Mesendoderm (in vitro differentiated cells): ENCODE data around the gene ZNF653.
A peak's percentile ranks its signal among the peaks of the same experiment; 100 is the strongest.

Experiments
- DNase-seq: peaks from one replicate; pipeline ENCODE4 v3.0.0; 2013
- H2AK5ac ChIP-seq: 2 replicates; pipeline ENCODE4 v1.6.1; 2013; ENCODE audit warnings: low read length, inconsistent platforms
- H2BK120ac ChIP-seq: 2 replicates; pipeline ENCODE4 v1.6.1; 2013; ENCODE audit warnings: low read depth, mild to moderate bottlenecking, low read length, moderate library complexity, mixed read lengths
- H2BK15ac ChIP-seq: replicated peaks from 2 replicates; pipeline ENCODE4 v1.6.1; 2013; ENCODE audit warnings: low read depth, mild to moderate bottlenecking, moderate library complexity
- H2BK5ac ChIP-seq: 2 replicates; pipeline ENCODE4 v1.6.1; 2013; ENCODE audit warnings: low read length, inconsistent platforms
- H3K18ac ChIP-seq: 2 replicates; pipeline ENCODE4 v1.6.1; 2013; ENCODE audit warnings: mild to moderate bottlenecking, low read length, mixed read lengths
- H3K23ac ChIP-seq: one replicate; pipeline ENCODE4 v1.6.1; 2013; ENCODE audit warnings: low read length
- H3K27ac ChIP-seq: 2 replicates; pipeline ENCODE4 v1.5.1; 2013; ENCODE audit warnings: low read depth, mild to moderate bottlenecking, inconsistent platforms, low read length, moderate library complexity
- H3K27me3 ChIP-seq: 2 replicates; pipeline ENCODE4 v1.6.1; 2013; ENCODE audit warnings: low read length, control low read depth, mild to moderate bottlenecking, inconsistent platforms; ENCODE audit not compliant: insufficient read depth, poor library complexity
- H3K36me3 ChIP-seq: 2 replicates; pipeline ENCODE4 v1.6.1; 2013; ENCODE audit warnings: low read length, inconsistent platforms; ENCODE audit not compliant: control insufficient read depth, insufficient read depth
- H3K4ac ChIP-seq: one replicate; pipeline ENCODE4 v1.6.1; 2013; ENCODE audit warnings: low read depth, mild to moderate bottlenecking, low read length, moderate library complexity
- H3K4me1 ChIP-seq: 2 replicates; pipeline ENCODE4 v1.6.1; 2013; ENCODE audit warnings: low read depth, low read length, inconsistent platforms; ENCODE audit not compliant: control insufficient read depth
- H3K4me2 ChIP-seq: 2 replicates; pipeline ENCODE4 v1.6.1; 2013; ENCODE audit warnings: low read length
- H3K4me3 ChIP-seq: 2 replicates; pipeline ENCODE4 v1.5.1; 2013; ENCODE audit warnings: mild to moderate bottlenecking, low read length
- H3K56ac ChIP-seq: one replicate; pipeline ENCODE4 v1.6.1; 2013; ENCODE audit warnings: low read length
- H3K79me1 ChIP-seq: 2 replicates; pipeline ENCODE4 v1.6.1; 2013; ENCODE audit warnings: low read length, inconsistent platforms
- H3K79me2 ChIP-seq: 2 replicates; pipeline ENCODE4 v1.6.1; 2013; ENCODE audit warnings: mild to moderate bottlenecking, low read length; ENCODE audit not compliant: control insufficient read depth, insufficient read depth
- H3K9ac ChIP-seq: 2 replicates; pipeline ENCODE4 v1.6.1; 2013; ENCODE audit warnings: low read length, inconsistent platforms
- H4K5ac ChIP-seq: one replicate; pipeline ENCODE4 v1.6.1; 2013; ENCODE audit warnings: low read length
- H4K8ac ChIP-seq: one replicate; pipeline ENCODE4 v1.6.1; 2013; ENCODE audit warnings: low read depth, mild to moderate bottlenecking, control low read depth, low read length, moderate library complexity
- WGBS: extraction: QIAGEN DNeasy Blood & Tissue Kit; methylation state at CpG from one replicate; pipeline ENCODE4 v1.1.7; 2013; ENCODE audit warnings: low lambda C conversion rate, missing lambda C conversion rate; ENCODE audit not compliant: insufficient coverage; ENCODE audit errors: extremely low coverage; 5-methylcytosine and 5-hydroxymethylcytosine counted together

Gene ZNF653

DNA sequence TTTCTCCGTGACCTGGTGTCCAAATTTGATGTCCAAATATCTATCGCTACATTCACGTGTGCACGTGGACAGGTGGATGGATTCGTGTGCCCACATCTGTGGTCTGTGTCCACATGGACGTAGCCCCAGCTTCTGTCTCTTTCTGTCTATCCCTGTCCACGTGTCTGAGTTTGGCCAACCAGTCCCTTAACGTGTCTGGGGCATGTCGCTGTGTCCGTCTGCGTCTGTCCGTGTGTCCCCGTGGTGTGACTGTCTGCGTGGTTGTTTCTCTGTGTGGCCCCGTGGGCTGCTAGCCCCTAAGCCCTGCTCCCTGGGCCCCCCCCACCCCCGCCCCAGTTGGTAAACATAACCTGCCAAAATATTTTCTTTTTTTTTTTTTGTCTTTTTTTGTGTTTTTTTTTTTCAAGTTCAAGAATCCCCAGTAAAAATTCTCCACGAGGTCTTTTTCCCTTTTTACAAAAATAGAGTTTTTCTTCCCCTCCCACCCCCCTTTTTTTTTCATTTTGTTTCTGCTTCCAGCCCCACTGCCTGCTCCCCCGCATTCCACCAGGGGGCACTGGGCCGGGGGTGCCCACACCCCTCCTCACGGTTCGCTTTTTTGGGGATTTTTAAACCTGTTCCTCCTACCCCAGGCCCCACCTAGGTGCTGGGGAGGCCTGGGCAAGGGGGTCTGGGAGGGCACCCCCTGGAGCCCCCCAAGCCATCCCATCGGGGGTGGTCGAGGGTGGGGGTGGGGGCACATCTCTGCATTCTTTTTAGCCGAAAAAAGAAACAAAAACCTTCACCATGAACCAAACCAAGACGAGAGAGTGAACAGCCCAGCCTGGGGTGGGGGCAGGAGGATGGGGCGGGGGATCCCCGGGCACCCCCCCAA lies 51.9 kb downstream of the ZNF653 start:
- Histone ChIP-seq H3K79me1 (no peaks in the 10 kb centered on the region), H3K18ac (no peak overlapping the region), H3K79me2 (no peaks in the 10 kb centered on the region), H2BK120ac (no peak overlapping the region), H2BK5ac (no peak overlapping the region), H3K27ac (no peak overlapping the region), H2AK5ac (no peak overlapping the region), H3K4me3 (no peak overlapping the region), H3K36me3 (no peaks in the 10 kb centered on the region), H3K4ac (no peak overlapping the region), H2BK15ac (no peak overlapping the region), H3K9ac (no peak overlapping the region), H3K27me3 (no peaks in the 10 kb centered on the region), H3K23ac (no peak overlapping the region), H3K4me1 (no peaks in the 10 kb centered on the region), H4K8ac (no peak overlapping the region), H3K56ac (peak overlapping the region; percentile 58), H4K5ac (no peak overlapping the region), H3K4me2 (no peak overlapping the region)
- WGBS: no CpG with 5 or more reads among the region's 27 CpGs
- no peak for DNase-seq

GRCh38 chr19:11452620-11453310 lies 52.9 kb downstream of the ZNF653 start:
- no peak for DNase-seq
- no peak overlapping the region for H3K56ac ChIP-seq
- no peaks in the 10 kb centered on the region for H3K79me1 ChIP-seq
- H2BK120ac ChIP-seq: no peak overlapping the region
- H3K27me3 ChIP-seq: no peaks in the 10 kb centered on the region
- no peaks in the 10 kb centered on the region for H3K36me3 ChIP-seq
- H3K18ac ChIP-seq: no peak overlapping the region
- no peak overlapping the region for H4K5ac ChIP-seq
- no peak overlapping the region for H3K4me3 ChIP-seq
- no peak overlapping the region for H3K27ac ChIP-seq
- no peak overlapping the region for H2BK5ac ChIP-seq
- H3K23ac ChIP-seq: no peak overlapping the region
- no peak overlapping the region for H4K8ac ChIP-seq
- no peaks in the 10 kb centered on the region for H3K79me2 ChIP-seq
- H3K4ac ChIP-seq: no peak overlapping the region
- no peak overlapping the region for H2BK15ac ChIP-seq
- no peak overlapping the region for H2AK5ac ChIP-seq
- no peak overlapping the region for H3K9ac ChIP-seq
- WGBS: no CpG with 5 or more reads among the region's 33 CpGs
- H3K4me2 ChIP-seq: no peak overlapping the region
- H3K4me1 ChIP-seq: no peaks in the 10 kb centered on the region

DNA sequence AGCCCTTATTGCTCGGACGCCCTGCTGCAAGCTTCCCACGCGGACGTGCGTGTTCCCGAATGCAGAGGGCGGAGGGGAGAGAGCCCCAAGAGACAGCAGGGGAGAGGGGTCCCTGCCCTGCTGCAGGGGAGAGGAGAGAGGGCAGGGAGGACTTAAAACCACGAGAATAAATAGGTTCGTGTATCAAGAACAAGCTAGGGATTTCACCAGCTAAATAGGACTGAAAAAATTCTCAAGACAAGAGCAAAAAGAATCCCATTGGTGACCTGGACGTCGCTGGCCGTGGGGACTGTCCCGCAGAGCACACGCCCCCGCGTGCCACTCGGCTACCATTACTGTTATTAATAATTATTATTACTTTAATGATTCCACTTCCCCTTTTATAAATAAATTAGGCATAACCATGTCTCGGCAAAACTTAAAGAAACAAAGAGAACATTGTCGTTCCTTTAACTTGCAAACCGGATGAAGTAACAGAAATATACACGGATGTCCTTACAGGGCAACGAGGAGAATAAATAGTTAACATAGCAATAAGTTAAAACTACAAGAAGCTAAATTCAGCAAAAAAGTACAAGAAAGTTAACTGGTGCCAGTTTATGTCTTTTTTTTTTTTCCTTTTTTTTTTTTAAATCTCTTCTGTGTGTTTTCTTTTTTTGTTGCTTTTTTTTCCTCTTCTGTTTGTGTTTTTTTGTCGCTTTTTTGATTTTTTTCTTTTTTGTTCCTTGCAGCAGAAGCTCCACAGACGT lies 53.6 kb downstream of the ZNF653 start:
- Histone ChIP-seq H2BK5ac (no peak overlapping the region), H3K23ac (no peak overlapping the region), H4K5ac (no peak overlapping the region), H3K18ac (peak overlapping the region; percentile 70), H3K9ac (no peak overlapping the region), H3K79me2 (no peaks in the 10 kb centered on the region), H2BK15ac (no peak overlapping the region), H3K56ac (peak overlapping the region; percentile 12), H3K36me3 (no peaks in the 10 kb centered on the region), H3K4me3 (no peak overlapping the region), H3K79me1 (no peaks in the 10 kb centered on the region), H3K27me3 (no peaks in the 10 kb centered on the region), H4K8ac (no peak overlapping the region), H2BK120ac (no peak overlapping the region), H3K27ac (no peak overlapping the region), H3K4me1 (no peaks in the 10 kb centered on the region), H3K4me2 (no peak overlapping the region), H2AK5ac (no peak overlapping the region), H3K4ac (no peak overlapping the region)
- WGBS: no CpG with 5 or more reads among the region's 25 CpGs
- no peak for DNase-seq

DNA sequence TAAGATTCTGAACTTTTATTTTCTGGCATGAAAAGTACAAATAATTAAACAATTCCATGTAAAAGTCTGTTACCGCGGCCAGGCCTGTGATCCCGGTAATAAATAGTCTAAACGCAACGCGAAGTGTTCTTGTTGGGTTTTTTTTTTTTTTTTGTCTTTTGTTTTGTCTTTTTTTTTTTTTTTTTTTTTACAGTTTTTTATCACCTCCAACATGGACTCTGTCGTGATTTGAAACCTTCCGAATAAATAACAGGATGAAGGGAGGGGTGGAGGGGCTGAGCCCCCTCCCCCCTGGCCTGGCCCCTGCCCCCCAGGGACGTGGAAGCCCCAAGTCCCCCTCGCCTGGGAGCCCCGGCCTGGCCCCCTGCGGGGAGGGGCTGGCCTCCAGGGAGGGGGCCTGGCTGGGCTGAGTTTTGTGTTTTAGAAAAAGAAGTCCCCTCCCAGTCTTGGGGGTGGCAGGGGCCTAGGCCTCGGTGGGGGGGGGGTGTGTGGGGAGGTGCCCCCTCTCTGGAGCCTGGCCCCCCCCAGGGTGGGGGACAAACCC lies 54.2 kb downstream of the ZNF653 start:
- no peaks in the 10 kb centered on the region for H3K79me2 ChIP-seq
- H3K27me3 ChIP-seq: no peaks in the 10 kb centered on the region
- H3K4me1 ChIP-seq: no peaks in the 10 kb centered on the region
- H3K9ac ChIP-seq: no peak overlapping the region
- H3K56ac ChIP-seq: peak overlapping the region; percentile 12
- H3K4ac ChIP-seq: no peak overlapping the region
- H2BK5ac ChIP-seq: no peak overlapping the region
- no peak overlapping the region for H4K5ac ChIP-seq
- peaks cover 1% of the 10 kb centered on the region for H3K36me3 ChIP-seq
- no peak overlapping the region for H2BK120ac ChIP-seq
- H3K79me1 ChIP-seq: no peaks in the 10 kb centered on the region
- no peak overlapping the region for H2AK5ac ChIP-seq
- H3K4me3 ChIP-seq: no peak overlapping the region
- no peak overlapping the region for H3K4me2 ChIP-seq
- no peak overlapping the region for H2BK15ac ChIP-seq
- H3K18ac ChIP-seq: peak overlapping the region; percentile 70
- H3K27ac ChIP-seq: no peak overlapping the region
- H4K8ac ChIP-seq: no peak overlapping the region
- no CpG with 5 or more reads among the region's 13 CpGs for WGBS
- H3K23ac ChIP-seq: no peak overlapping the region
- no peak for DNase-seq

GRCh38 chr19:11450570-11451326 lies 54.9 kb downstream of the ZNF653 start:
- H3K4me3 ChIP-seq: no peak overlapping the region
- H2BK15ac ChIP-seq: no peak overlapping the region
- H2BK120ac ChIP-seq: no peak overlapping the region
- no CpG with 5 or more reads among the region's 21 CpGs for WGBS
- no peaks in the 10 kb centered on the region for H3K27me3 ChIP-seq
- no peak overlapping the region for H3K27ac ChIP-seq
- H3K4me1 ChIP-seq: no peaks in the 10 kb centered on the region
- peaks cover 1% of the 10 kb centered on the region for H3K36me3 ChIP-seq
- no peak overlapping the region for H3K18ac ChIP-seq
- DNase-seq: no peak
- H3K23ac ChIP-seq: no peak overlapping the region
- H4K5ac ChIP-seq: no peak overlapping the region
- no peaks in the 10 kb centered on the region for H3K79me1 ChIP-seq
- no peak overlapping the region for H4K8ac ChIP-seq
- no peaks in the 10 kb centered on the region for H3K79me2 ChIP-seq
- no peak overlapping the region for H2AK5ac ChIP-seq
- H3K9ac ChIP-seq: no peak overlapping the region
- no peak overlapping the region for H3K4ac ChIP-seq
- H3K56ac ChIP-seq: no peak overlapping the region
- H3K4me2 ChIP-seq: no peak overlapping the region
- no peak overlapping the region for H2BK5ac ChIP-seq
